ENCODE results near the gene DERA. TPM values are rescaled to one million over a fixed set of nuclear protein-coding genes. Genes with fewer than 3 reads are reported as not detected.
"Not testable (repeated sequence)": the region's sequence is repeated elsewhere in the genome, so short reads cannot be mapped to it uniquely, and the experiment has no call there.

Gene DERA
- total and polyA plus RNA-seq, 2 of the 13 experiments (the other 11 are each of a cell fraction or from before 2014, with no cell fraction given) = 24.0 to 51.3 TPM

DNA sequence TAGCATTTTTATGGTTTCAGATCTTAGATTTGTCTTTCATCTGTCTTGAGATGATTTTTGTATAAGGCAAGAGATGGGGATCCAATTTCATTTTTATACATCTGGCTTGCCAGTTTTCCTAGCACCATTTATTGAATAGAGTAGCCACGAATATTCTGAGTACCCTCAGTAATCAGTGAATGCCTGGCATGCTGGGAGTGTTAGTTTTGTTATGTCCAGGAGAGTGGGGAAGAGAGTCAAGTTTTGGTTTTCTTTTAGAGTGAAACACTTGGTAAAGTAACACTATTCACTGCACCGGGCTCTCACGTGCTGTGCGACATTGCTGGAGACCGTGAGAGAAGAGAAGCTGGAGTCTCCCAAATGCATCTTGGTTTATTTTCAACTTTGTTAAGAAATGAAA is 31.3 kb downstream of the DERA start (continued):
- TF ChIP-seq ZNF256 (CRISPR knock-in tag; conservative IDR thresholded peaks at IDR 0.05) = no peak

DNA sequence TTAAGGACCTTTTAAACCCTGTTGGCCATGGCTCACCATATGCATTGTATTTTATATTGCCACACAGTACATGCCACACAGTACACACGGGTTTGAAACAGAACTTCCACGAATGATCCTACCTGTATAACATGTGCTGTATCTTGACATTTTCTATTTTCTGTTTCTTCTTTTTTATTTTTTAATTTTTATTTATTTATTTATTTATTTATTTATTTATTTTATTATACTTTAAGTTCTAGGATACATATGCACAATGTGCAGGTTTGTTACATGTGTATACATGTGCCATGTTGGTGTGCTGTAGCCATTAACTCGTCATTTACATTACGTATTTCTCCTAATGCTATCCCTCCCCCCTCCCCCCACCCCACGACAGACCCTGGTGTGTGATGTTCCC is 32.4 kb downstream of the DERA start:
- FAIRE-seq; H3K9ac ChIP-seq (ENCODE audit: insufficient read depth, low read depth, low read length); CTCF ChIA-PET (ENCODE audit: low intra/inter-chr PET ratio, low total read pairs); H3K4me1 ChIP-seq (ENCODE audit: insufficient read depth, low read length); H3K36me3 ChIP-seq (replicated peaks in 1 of 2; ENCODE audit: control insufficient read depth in 1 of 2, insufficient read depth in 2 of 2, low read length in 2 of 2); H2AFZ ChIP-seq (ENCODE audit: low read length); H4K20me1 ChIP-seq (ENCODE audit: insufficient read depth, low read length); in situ Hi-C loops (cut with HindIII; ENCODE audit: extremely low pct_ligation_motif_present, low pct_unique_long_range_greater_than_20kb); H3K4me2 ChIP-seq (ENCODE audit: low read depth, low read length); H3K27ac ChIP-seq (ENCODE audit: extremely low read length, insufficient read depth, low read length); H3K79me2 ChIP-seq (ENCODE audit: insufficient read depth, low read length); intact Hi-C loops (cut with micrococcal nuclease; ENCODE audit: unreplicated experiment); POLR2A ChIA-PET; H3K4me3 ChIP-seq (replicated peaks in 1 of 3; ENCODE audit: insufficient read depth in 1 of 3, low read depth in 2 of 3, low read length in 3 of 3); H3K27me3 ChIP-seq (ENCODE audit: control insufficient read depth in 1 of 2, insufficient read depth in 2 of 2, low read length in 2 of 2); ATAC-seq; H3K9me3 ChIP-seq (ENCODE audit: low read length); DNase-seq (ENCODE audit: low spot score); BruUV-seq (replicated peaks): not testable (repeated sequence)
- WGBS (ENCODE audit: low lambda C conversion rate) = 96% methylated on average over 5 of the region's 5 CpGs

DNA sequence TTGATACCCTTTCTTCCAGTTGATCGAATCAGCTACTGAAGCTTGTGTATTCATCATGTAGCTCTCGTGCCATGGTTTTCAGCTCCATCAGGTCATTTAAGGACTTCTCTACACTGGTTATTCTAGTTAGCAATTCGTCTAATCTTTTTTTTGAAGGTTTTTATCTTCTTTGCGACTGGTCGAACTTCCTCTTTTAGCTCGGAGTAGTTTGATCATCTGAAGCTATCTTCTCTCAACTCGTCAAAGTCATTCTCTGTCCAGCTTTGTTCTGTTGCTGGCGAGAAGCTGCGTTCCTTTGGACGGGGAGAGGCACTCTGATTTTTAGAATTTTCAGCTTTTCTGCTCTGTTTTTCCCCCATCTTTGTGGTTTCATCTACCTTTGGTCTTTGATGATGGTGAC is 37.3 kb downstream of the DERA start:
- H3K4me2 ChIP-seq (ENCODE audit: low read depth, low read length); BruUV-seq (replicated peaks); H3K9ac ChIP-seq (ENCODE audit: insufficient read depth, low read depth, low read length); H3K4me3 ChIP-seq (replicated peaks in 1 of 3; ENCODE audit: insufficient read depth in 1 of 3, low read depth in 2 of 3, low read length in 3 of 3); H3K9me3 ChIP-seq (ENCODE audit: low read length); H3K36me3 ChIP-seq (replicated peaks in 1 of 2; ENCODE audit: control insufficient read depth in 1 of 2, insufficient read depth in 2 of 2, low read length in 2 of 2); H4K20me1 ChIP-seq (ENCODE audit: insufficient read depth, low read length); CTCF ChIA-PET (ENCODE audit: low intra/inter-chr PET ratio, low total read pairs); POLR2A ChIA-PET; intact Hi-C loops (cut with micrococcal nuclease; ENCODE audit: unreplicated experiment); H3K27ac ChIP-seq (ENCODE audit: extremely low read length, insufficient read depth, low read length); DNase-seq (ENCODE audit: low spot score); H3K4me1 ChIP-seq (ENCODE audit: insufficient read depth, low read length); H3K27me3 ChIP-seq (ENCODE audit: control insufficient read depth in 1 of 2, insufficient read depth in 2 of 2, low read length in 2 of 2); ATAC-seq; in situ Hi-C loops (cut with HindIII; ENCODE audit: extremely low pct_ligation_motif_present, low pct_unique_long_range_greater_than_20kb); H2AFZ ChIP-seq (ENCODE audit: low read length); H3K79me2 ChIP-seq (ENCODE audit: insufficient read depth, low read length); FAIRE-seq: not testable (repeated sequence)
- WGBS (ENCODE audit: low lambda C conversion rate) = 97% methylated on average over 10 of the region's 10 CpGs

Data from HepG2 (cell line).